Trophoblast cell (in vitro differentiated cells and primary cell): ENCODE data around the gene SULF2.

Experiments used
- DNase-seq, 2 donors: peaks; one replicate each; pipeline ENCODE4 v3.0.0-alpha.2; 2016
- H2AFZ ChIP-seq: 2 replicates; pipeline ENCODE4 v1.6.1; 2013; ENCODE audit warnings: low read length, moderate library complexity, mild to moderate bottlenecking; ENCODE audit not compliant: insufficient read depth, poor library complexity
- H2AK5ac ChIP-seq: 2 replicates; pipeline ENCODE4 v1.6.1; 2013; ENCODE audit warnings: mild to moderate bottlenecking, low read length
- H2BK120ac ChIP-seq: 2 replicates; pipeline ENCODE4 v1.6.1; 2013; ENCODE audit warnings: low read length, mild to moderate bottlenecking, moderate library complexity; ENCODE audit not compliant: insufficient read depth, poor library complexity
- H2BK12ac ChIP-seq: 2 replicates; pipeline ENCODE4 v1.6.1; 2013; ENCODE audit warnings: mild to moderate bottlenecking, low read length, moderate library complexity
- H2BK5ac ChIP-seq: 2 replicates; pipeline ENCODE4 v1.6.1; 2013; ENCODE audit warnings: low read length, low read depth, moderate library complexity, mild to moderate bottlenecking; ENCODE audit not compliant: poor library complexity
- H3K14ac ChIP-seq: 2 replicates; pipeline ENCODE4 v1.6.1; 2013; ENCODE audit warnings: mild to moderate bottlenecking, low read length
- H3K18ac ChIP-seq: 2 replicates; pipeline ENCODE4 v1.6.1; 2013; ENCODE audit warnings: mild to moderate bottlenecking, low read length
- H3K23ac ChIP-seq: 2 replicates; pipeline ENCODE4 v1.6.1; 2013; ENCODE audit warnings: low read length
- H3K27ac ChIP-seq: 2 replicates; pipeline ENCODE4 v1.5.1; 2013; ENCODE audit warnings: low read depth, mild to moderate bottlenecking, inconsistent platforms, low read length, moderate library complexity
- H3K27me3 ChIP-seq: 2 replicates; pipeline ENCODE4 v1.6.1; 2013; ENCODE audit warnings: inconsistent platforms, mild to moderate bottlenecking, low read length, moderate library complexity; ENCODE audit not compliant: insufficient read depth
- H3K36me3 ChIP-seq, 2 experiments: 1 replicate in 1 of 2; 2 replicates in 1 of 2; pipeline ENCODE4 v1.6.1; 2013; ENCODE audit warnings: low read length in 2 of 2, mild to moderate bottlenecking in 2 of 2, moderate library complexity in 1 of 2; ENCODE audit not compliant: insufficient read depth in 2 of 2, control insufficient read depth in 1 of 2
- H3K4ac ChIP-seq: 2 replicates; pipeline ENCODE4 v1.6.1; 2013; ENCODE audit warnings: low read depth, mild to moderate bottlenecking, low read length, moderate library complexity
- H3K4me1 ChIP-seq, 2 experiments: 1 replicate in 1 of 2; 2 replicates in 1 of 2; pipeline ENCODE4 v1.6.1; 2013; ENCODE audit warnings: low read length in 2 of 2, mild to moderate bottlenecking in 2 of 2, moderate library complexity in 1 of 2; ENCODE audit not compliant: insufficient read depth in 2 of 2, control insufficient read depth in 1 of 2
- H3K4me2 ChIP-seq: 2 replicates; pipeline ENCODE4 v1.6.1; 2013; ENCODE audit warnings: inconsistent platforms, mild to moderate bottlenecking, low read length, moderate library complexity
- H3K4me3 ChIP-seq: 2 replicates; pipeline ENCODE4 v1.5.1; 2013; ENCODE audit warnings: mild to moderate bottlenecking, low read depth, low read length, inconsistent platforms
- H3K79me1 ChIP-seq: one replicate; pipeline ENCODE4 v1.6.1; 2013; ENCODE audit warnings: low read length
- H3K79me2 ChIP-seq: 2 replicates; pipeline ENCODE4 v1.6.1; 2013; ENCODE audit warnings: low read length, mild to moderate bottlenecking; ENCODE audit not compliant: control insufficient read depth, insufficient read depth, poor library complexity
- H3K9ac ChIP-seq: 2 replicates; pipeline ENCODE4 v1.6.1; 2013; ENCODE audit warnings: mild to moderate bottlenecking, low read length
- H3K9me3 ChIP-seq: 2 replicates; pipeline ENCODE4 v1.6.1; 2013; ENCODE audit warnings: low read depth, mild to moderate bottlenecking, control low read depth, inconsistent platforms, low read length; ENCODE audit not compliant: insufficient read depth
- H4K12ac ChIP-seq: 2 replicates; pipeline ENCODE4 v1.6.1; 2013; ENCODE audit warnings: low read depth, mild to moderate bottlenecking, low read length, moderate library complexity
- H4K8ac ChIP-seq: 2 replicates; pipeline ENCODE4 v1.6.1; 2013; ENCODE audit warnings: low read depth, mild to moderate bottlenecking, low read length, moderate library complexity
- H4K91ac ChIP-seq: one replicate; pipeline ENCODE4 v1.6.1; 2013; ENCODE audit warnings: low read depth, mild to moderate bottlenecking, low read length, moderate library complexity
- WGBS: extraction: QIAGEN DNeasy Blood & Tissue Kit; methylation state at CpG from one replicate; pipeline ENCODE4 v1.1.7; 2013; ENCODE audit warnings: missing lambda C conversion rate; ENCODE audit not compliant: insufficient read length, insufficient coverage; ENCODE audit errors: extremely low coverage; 5-methylcytosine and 5-hydroxymethylcytosine counted together

The SULF2 gene

GRCh38 chr20:47672166-47672565 is 113.1 kb downstream of the SULF2 start:
- Histone ChIP-seq H2AFZ (no peak overlapping the region), H4K8ac (no peak overlapping the region), H3K27me3 (no peaks in the 10 kb centered on the region), H3K4ac (no peak overlapping the region), H2BK5ac (no peak overlapping the region), H3K79me1 (no peaks in the 10 kb centered on the region), H3K79me2 (no peaks in the 10 kb centered on the region), H2BK12ac (no peak overlapping the region), H2AK5ac (no peak overlapping the region), H3K9me3 (no peaks in the 10 kb centered on the region), H3K4me1 (no peaks in the 10 kb centered on the region), H3K36me3 (peaks cover 7 to 15% of the 10 kb centered on the region in 2 experiments), H3K4me3 (no peak overlapping the region), H3K14ac (no peak overlapping the region), H3K18ac (no peak overlapping the region), H4K12ac (no peak overlapping the region), H3K27ac (no peak overlapping the region), H3K4me2 (no peak overlapping the region), H3K23ac (no peak overlapping the region), H4K91ac (no peak overlapping the region), H3K9ac (no peak overlapping the region), H2BK120ac (no peak overlapping the region)
- WGBS = no CpG with 5 or more reads among the region's 15 CpGs
- no peak for DNase-seq

DNA sequence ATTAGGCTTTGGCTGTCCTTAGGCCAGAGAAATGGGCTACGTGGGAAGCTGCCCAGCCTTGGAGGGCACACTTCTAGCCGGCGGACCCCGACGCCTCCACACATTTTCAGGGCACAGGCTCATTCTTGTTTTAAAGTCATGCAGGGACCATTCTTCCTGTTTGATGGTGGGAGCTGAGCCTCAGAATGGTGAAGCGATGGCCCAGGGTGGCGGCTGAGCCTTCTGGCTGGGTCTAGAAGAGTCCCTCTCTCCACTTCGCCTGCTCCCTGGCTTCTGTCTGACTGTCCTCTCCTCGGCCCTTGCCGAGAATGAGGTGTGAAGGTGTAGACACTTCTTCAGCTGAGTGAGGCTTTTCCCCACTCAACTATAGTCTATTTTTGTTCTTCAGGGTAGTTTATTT is 114.4 kb downstream of the SULF2 start:
- Histone ChIP-seq H2BK12ac (no peak overlapping the region), H3K36me3 (peaks cover 15 to 18% of the 10 kb centered on the region in 2 experiments), H3K4me2 (no peak overlapping the region), H2BK5ac (no peak overlapping the region), H4K8ac (no peak overlapping the region), H3K27me3 (no peaks in the 10 kb centered on the region), H3K23ac (no peak overlapping the region), H3K18ac (no peak overlapping the region), H3K4ac (no peak overlapping the region), H3K4me1 (no peaks in the 10 kb centered on the region), H3K27ac (no peak overlapping the region), H3K14ac (no peak overlapping the region), H4K12ac (no peak overlapping the region), H2AK5ac (no peak overlapping the region), H2BK120ac (no peak overlapping the region), H3K9me3 (peaks cover 3% of the 10 kb centered on the region), H3K79me2 (no peaks in the 10 kb centered on the region), H2AFZ (no peak overlapping the region), H3K4me3 (no peak overlapping the region), H3K9ac (no peak overlapping the region), H4K91ac (no peak overlapping the region), H3K79me1 (peaks cover under 1% of the 10 kb centered on the region)
- no peak for DNase-seq
- no CpG with 5 or more reads among the region's 10 CpGs for WGBS

GRCh38 chr20:47669927-47670890 is 115.1 kb downstream of the SULF2 start:
- Histone ChIP-seq H2BK120ac (no peak overlapping the region), H2BK5ac (no peak overlapping the region), H3K79me2 (peaks cover 1% of the 10 kb centered on the region), H3K23ac (no peak overlapping the region), H4K12ac (no peak overlapping the region), H3K79me1 (peaks cover 7% of the 10 kb centered on the region), H3K4me1 (peaks cover 6 to 7% of the 10 kb centered on the region in 2 experiments), H3K27me3 (no peaks in the 10 kb centered on the region), H3K9me3 (peaks cover 3% of the 10 kb centered on the region), H4K91ac (no peak overlapping the region), H3K4me2 (no peak overlapping the region), H3K9ac (no peak overlapping the region), H2AFZ (no peak overlapping the region), H3K18ac (no peak overlapping the region), H2BK12ac (no peak overlapping the region), H4K8ac (no peak overlapping the region), H3K27ac (no peak overlapping the region), H3K4ac (no peak overlapping the region), H2AK5ac (no peak overlapping the region), H3K4me3 (no peak overlapping the region), H3K14ac (no peak overlapping the region), H3K36me3 (peaks cover 17 to 18% of the 10 kb centered on the region in 2 experiments)
- DNase-seq = no peak
- WGBS = 100% methylated on average over 2 of the region's 22 CpGs

GRCh38 chr20:47669489-47669888 is 115.8 kb downstream of the SULF2 start:
- Histone ChIP-seq H3K14ac (no peak overlapping the region), H4K12ac (no peak overlapping the region), H4K91ac (no peak overlapping the region), H2BK5ac (no peak overlapping the region), H3K4me3 (no peak overlapping the region), H3K79me2 (peaks cover 1% of the 10 kb centered on the region), H3K4ac (no peak overlapping the region), H3K4me2 (no peak overlapping the region), H3K27ac (no peak overlapping the region), H2BK12ac (no peak overlapping the region), H3K18ac (no peak overlapping the region), H2BK120ac (no peak overlapping the region), H3K36me3 (peaks cover 18 to 20% of the 10 kb centered on the region in 2 experiments), H3K79me1 (peaks cover 7% of the 10 kb centered on the region), H3K9me3 (peaks cover 3% of the 10 kb centered on the region), H2AK5ac (no peak overlapping the region), H3K23ac (no peak overlapping the region), H2AFZ (no peak overlapping the region), H3K27me3 (no peaks in the 10 kb centered on the region), H3K9ac (no peak overlapping the region), H3K4me1 (peaks cover 12 to 13% of the 10 kb centered on the region in 2 experiments), H4K8ac (no peak overlapping the region)
- DNase-seq = no peak
- WGBS = no CpG with 5 or more reads among the region's 4 CpGs
